GM21576 (cell line): ENCODE measurements around the gene PPIE.

Experiments used
- ATAC-seq: cut with Tn5 transposase; IDR thresholded peaks from one replicate; pipeline ENCODE4 v1.9.1; 2021; ENCODE audit warnings: mild to moderate bottlenecking, moderate library complexity; ENCODE audit not compliant: unreplicated experiment

Gene PPIE

DNA sequence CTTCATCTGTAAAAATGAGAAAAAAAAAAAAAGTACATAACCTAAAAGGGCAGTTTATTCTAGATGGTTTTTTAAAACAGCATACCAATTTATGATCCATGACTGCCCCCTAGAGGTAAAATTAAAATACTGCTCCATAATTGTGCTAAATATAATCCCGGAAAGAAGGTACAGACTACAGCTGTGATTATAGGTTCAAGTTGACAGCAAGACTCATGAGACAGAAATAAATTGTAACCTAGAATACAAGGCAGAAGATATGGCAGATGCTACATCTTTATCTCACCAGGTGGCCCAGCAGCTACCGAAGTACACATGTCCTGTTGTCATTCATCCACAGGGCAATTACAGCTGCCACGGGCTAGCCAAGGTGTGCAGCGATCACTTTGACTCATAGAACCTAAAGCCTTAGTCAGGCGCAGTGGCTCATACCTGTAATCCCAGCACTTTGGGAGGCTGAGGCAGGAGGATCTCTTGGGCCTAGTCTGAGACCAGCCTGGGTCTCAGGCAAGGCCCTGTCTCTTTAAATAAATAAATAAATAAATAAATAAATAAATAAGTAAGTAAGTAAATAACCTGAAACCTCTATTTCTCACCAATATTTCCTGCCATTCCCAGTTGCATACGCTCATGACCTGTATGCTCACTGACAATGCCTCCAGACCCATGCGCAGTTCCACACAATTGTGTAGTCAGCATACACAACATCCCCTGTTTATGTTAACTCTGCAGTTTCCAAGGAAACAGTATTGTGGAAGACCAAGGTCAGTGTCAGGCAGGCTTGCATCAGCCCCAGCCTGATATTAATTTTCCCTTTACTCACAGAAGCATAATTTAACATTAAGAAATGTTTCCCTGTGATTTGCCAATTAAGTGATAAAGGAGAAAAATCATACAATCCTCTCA lies 18.3 kb upstream of the PPIE start:
- no peak for ATAC-seq

DNA sequence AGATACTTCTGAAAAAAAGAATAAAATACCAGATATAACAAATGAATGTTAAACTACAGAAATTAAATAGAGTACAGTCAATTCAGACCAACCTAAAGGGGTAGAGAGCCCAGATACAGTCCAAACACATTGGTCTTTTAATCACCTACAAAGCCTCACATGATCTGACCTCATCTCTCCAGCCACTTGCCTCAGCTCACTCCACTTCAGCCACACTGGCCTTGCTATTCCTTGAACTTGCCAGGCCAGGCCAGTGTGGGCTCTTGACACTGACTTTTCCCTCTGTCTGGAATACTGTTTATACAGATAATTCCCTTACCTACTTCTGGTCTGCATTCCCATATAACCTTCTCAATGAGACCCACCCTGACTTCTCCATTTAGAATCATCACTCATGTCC lies 17.0 kb upstream of the PPIE start:
- ATAC-seq, result no peak

DNA sequence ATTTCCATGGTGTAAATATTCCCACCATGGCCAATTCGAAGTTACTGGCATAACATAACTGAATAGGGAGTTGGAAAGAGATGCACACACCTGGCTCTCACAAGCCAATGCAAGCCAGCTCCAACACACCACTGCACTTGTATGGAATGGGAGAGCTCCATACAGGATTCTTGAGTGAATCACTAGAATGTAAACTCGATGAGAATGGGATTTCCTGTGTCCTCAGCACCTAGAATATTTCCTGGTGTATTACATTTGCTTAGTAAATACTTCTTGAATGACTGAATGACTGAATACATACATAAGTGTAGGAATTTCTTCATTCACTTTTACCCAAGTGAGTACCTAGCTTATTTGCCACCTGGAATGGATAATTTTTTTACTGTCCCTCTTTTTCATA lies 16.2 kb upstream of the PPIE start:
- no peak for ATAC-seq

DNA sequence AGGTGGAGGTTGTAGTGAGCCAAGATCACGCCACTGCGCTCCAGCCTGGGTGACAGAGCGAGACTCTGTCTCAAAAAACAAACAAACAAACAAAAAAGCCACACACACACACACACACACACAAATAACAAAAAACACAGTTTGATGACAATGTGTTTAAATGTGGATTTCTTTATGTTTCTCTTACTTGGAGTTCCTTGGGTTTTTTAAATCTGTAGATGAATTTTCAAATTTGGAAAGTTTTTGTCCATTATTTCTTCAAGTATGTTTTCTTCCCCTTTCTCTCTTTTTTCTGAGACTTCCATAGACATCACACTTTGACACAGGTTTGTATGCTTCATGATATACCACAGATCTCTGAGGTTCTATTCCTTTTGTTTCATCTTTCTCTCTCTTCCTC lies 12.1 kb upstream of the PPIE start:
- ATAC-seq, result no peak

DNA sequence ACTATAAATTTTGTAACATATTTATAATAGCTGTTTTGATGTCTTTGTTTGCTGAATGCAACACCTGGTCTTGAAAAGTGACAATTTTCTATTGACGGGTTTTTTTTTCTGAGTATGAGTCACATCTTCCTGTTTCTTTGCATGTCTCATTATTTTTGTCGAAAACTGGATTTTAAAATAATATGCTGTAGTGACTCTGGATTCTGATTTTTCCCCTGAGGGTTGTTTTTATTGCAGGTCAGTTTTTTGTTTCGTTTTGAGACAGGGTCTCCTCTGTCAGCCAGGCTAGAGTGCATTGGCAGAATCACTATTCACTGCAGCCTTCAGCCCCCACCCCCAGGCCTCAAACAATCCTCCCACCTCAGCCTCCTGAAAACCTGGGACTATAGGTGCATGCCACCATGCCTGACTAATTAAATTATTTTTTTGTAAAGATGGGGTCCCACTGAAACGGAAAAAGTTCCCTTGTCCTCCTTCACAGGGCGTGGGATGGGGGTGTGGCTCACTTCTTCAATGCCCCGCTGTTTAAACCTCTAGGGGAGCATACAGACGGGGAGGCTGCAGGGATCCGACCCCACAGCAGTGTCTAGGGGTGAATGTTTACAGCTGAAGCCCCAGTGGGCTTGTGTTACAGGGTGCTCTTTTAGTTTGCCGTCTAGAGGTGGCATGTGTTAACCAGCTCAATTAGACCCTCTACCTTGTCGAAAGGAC lies 11.3 kb upstream of the PPIE start:
- no peak for ATAC-seq

DNA sequence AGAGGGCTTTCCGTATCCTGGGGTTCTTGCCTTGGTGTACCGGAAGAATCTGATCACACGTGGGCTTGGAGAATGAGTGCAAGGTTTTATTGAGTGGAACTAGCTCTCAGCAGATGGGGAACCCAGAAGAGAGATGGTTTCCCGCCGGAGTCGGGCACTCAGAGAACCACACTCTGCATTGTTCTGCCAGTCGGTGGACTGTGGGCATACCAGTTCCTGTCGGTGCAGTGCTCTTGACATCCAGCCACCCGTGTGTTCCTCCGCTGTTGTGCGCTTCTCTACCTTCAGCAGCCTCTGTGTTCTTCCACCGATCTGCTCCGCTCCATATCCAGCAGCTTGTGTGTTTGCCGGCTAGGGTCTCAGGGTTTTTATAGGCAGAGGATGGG lies 10.8 kb upstream of the PPIE start:
- no peak for ATAC-seq

DNA sequence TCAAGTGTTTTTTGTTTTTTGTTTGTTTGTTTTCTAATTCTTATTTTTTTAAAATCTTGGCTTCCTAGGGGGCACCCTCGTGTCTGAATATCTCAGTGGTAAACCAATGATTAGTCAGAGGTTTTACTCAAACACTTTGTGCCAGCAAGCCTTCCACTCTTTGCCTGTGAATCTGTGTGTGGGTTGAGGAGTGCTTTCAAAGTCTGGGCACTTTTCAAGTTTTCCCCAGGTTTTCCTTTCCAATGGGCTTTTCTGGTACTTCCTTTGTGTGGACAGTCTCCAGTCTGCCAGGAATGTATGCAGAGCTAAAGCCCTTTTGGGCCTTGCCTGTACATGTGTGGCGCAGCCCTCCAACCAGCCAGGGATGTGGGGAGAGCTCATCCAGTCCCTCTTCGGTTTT lies 9.7 kb upstream of the PPIE start:
- ATAC-seq, result no peak

DNA sequence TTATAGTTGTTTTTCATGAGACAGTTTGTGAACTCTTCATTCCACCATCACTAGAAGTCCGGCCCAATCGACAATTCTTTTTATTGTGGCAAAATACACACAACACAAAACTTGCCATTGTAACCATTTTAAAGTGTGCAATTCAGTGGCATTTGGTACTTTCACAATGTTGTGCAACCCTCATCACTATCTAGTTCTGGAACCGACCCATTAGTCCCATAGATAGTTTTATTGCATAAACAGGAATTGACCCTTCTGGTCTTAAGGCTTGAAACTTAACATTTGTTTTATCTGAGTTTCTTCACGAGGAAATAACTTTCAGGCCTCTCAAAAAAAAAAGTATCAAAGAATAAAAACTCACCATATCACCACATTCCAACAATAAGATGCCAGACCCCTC lies 8.8 kb upstream of the PPIE start:
- ATAC-seq, result no peak

DNA sequence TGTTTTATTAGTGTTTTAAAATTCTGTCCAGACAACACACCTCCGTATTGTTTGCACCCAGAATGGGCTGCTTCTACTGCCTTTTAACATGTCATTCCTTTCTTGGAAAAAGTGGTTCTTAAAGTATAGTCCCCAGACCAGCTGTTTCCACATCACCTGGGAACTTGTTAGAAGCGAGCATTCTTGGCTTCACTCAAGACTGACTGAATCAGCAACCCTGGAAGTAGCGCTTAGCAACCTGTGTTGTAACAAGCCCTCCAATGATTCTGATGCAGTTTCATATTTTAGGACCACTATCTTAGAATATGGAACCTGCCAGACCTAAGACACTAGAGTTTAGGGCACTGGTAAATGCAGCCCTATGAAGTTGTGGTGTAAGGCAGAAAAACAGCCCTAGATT lies 6.0 kb upstream of the PPIE start:
- ATAC-seq, result no peak

DNA sequence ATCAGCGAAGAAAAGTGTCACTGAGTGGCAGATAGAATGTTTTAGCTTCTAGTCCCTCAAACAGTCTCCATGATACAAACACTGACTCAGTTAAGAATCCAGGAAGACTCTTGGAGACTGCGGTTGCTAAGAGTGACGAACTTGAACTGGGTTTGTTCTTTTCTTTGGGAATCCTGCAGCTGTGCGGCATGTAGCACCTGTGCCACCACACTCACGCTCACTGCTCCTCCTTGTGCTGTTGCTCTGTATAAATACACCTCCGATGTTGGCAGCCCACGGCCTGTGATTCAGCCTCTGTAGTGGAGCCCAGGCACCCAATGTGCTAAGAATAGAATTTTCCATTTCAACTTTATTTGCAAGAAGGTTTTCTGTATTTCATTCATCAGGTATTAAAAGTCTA lies 5.5 kb upstream of the PPIE start:
- no peak for ATAC-seq

DNA sequence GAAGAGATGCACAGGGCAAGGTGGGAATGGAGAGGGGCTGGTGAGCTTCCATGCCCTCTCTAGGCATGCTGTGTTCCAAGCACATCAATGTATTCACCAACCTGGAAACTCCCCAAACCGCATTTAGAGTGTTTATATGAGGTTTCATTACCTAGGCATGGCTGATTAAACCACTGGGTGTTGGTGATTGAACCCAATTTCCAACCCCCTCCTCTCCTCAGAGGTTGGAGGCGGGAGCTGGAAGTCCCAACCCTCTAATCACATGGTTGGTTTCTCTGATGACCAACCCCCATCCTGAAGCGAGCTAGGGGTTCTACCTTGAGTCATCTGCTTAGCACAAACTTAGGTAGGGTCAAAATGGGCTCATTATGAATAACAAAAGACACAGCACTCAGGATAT lies 3.0 kb upstream of the PPIE start:
- ATAC-seq, result no peak

DNA sequence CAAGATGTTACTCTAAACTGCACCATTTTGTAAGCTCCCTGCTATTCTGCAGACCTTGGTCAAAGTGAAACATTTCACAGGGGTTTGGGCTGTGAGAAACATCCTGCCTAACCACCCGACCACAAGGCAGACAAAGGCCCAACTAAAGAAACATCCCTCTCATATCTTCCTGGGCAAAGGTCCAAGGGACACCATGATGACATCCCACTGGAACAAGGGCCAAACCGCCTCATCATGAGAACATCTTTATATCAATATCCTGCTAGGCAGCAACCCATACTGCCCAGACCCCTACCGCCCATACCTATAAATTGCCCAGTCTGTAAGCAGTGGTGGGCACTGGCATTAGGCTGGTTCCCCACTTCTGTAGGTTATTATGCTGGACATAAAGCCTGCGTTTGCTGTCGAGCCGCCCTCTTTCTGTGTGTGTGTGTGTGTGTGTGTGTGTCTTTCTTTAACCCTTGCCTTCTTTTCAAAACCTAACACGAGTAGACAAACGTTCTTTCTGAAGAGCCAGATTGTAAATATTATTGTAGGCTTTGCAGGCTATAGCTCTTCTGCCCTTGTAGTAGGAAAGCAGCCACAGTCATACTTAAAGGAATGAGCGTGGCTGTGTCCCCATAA lies 1.0 kb upstream of the PPIE start:
- ATAC-seq, result no peak

DNA sequence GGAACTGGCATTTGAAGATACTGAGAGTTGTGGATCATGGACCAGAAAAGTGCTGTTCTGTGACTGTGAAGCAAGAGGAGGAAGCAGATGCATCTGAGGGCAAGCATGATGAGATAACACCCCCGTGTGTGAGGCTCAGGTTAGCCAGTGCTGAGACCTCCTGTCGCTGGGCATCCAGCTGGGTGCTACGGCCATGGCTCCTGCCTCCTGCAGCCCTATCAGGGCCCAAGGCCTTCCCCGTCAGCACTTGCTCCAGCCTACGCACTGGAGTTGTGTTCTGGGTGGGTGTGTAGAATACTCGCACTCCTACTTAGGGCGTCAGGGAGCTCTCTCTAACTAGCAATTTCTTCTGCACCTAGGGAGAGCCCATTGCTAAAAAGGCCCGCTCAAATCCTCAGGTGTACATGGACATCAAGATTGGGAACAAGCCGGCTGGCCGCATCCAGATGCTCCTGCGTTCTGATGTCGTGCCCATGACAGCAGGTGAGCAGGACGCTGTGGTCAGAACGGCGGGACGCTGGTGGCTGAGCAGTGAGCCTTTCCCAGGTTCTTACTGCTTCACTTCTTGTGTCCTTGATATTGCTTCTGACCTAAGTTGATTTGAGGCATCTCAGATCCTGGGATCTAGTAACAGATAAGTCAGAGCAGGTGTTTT lies 6.5 kb downstream of the PPIE start:
- no peak for ATAC-seq

DNA sequence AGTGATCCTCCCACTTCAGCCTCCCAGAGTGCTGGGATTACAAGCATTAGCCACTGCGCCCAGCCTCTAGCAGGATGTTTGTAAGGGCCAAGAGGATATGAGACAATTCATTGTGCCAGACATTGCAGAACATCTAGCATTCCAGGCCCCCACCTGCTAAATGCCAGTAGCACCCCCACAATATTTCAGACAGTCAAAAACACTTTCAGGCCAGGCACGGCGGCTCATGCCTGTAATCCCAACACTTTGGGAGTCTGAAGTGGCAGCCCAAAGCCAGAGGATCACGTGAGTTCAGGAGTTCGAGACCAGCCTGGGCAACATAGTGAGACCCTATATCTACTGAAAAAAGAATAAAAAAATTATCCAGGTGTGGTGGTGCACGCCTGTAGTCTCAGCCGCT lies 12.9 kb downstream of the PPIE start:
- no peak for ATAC-seq

DNA sequence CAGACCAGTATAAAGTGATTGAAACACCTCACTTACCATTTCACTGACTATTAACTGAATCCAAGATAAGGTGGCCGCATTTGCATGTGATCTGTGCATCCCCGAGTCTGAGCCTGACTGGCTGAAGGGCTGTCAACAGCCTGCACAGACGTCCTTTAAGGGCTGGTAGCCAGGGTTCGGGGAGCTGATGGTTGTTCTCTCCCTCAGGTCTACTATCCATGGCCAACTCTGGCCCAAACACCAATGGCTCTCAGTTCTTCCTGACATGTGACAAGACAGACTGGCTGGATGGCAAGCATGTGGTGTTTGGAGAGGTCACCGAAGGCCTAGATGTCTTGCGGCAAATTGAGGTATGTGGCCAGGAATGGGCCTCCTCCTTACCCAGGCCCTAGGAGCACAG lies 14.0 kb downstream of the PPIE start:
- no peak for ATAC-seq

DNA sequence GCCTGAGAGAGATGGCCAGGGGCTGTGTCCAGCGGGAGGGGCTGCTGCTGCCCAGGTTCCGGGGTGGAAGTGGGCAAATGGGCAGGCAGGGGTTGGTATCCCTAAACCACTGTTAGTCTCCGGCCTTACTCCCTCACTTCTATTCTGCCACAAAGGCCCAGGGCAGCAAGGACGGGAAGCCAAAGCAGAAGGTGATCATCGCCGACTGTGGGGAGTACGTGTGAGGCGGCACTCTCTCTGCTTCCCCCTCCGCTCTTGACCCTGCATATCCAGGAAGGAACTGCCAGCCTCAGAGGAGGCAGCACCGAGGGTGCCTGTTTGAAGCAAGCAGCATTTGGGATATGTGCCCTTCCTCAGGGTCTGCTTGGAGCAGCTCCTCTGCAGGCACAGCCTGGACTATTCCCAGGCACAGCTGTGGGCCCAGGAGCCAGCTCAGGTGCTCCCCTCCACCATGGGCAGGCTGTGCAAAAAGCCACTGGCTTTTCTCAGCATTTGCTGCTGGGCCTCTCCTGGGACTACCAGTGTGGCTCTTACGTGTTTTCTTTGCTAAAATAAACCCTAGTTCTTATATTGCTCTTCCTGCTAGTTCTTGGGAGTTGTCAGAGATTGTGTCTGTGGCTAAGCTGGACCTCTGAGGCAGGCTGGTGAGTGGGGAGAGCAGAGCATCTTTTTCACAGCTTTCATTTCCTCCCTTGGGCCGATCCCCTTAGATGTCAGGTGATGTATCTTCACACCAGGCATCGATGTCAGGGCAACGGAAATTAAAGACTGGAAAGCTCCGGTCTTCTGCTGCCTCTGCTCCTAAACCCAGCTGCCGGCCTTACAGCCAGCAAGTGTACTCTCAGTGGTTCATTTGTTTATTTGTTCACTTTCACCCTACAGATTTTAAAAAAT lies 14.7 kb downstream of the PPIE start:
- ATAC-seq, result no peak

DNA sequence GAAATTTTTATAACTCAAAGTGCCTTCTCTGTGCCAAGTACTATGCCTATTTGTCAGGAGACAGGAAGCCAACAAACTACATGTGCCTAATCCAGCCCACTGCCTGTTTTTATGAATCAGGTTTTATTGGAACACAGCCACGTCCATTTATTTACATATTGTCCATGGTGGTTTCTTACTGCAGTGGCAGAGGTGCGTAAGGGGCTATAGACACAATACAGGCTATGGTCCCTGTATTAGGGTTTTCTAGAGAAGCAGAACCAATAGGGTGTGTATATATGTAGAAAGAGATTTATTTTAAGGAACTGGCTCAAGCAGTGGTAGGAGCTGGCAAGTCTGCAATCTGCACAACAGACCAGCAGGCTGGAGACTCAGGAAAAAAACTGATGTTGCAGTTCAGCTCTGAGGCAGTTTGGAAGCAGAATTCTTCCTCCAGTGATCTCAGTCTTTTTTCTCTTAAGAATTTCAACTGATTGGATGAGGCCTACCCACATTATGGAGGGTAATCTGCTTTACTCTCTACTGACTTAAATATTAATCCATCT lies 15.4 kb downstream of the PPIE start:
- no peak for ATAC-seq

DNA sequence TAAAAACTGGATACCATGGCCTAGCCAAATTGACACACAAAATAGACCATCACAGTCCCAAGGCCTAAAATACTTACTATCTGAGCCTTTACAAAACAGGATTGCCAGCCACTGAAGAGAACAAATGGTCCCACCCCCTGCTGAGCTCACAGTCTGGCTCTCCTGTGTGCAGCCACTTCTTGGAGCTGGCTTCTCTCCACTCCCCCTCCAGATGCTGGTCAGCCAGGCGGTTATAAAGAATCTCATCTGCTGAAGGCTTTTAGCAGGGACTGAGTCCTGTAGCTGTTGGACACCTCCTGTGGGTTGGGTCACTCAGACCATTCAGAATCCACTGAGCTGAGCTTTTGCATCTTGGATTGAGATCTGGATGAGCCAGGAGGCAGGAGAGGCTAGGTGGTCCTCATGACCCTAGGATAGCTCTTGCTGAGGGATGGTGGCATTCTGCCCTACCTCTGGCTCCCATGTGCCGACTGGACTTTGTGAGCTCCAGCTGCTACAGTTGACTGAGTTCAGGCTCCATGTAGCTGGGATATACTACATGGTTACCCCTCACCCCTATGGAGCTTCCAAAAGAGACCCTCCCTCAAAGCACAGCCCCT lies 16.3 kb downstream of the PPIE start:
- no peak for ATAC-seq

DNA sequence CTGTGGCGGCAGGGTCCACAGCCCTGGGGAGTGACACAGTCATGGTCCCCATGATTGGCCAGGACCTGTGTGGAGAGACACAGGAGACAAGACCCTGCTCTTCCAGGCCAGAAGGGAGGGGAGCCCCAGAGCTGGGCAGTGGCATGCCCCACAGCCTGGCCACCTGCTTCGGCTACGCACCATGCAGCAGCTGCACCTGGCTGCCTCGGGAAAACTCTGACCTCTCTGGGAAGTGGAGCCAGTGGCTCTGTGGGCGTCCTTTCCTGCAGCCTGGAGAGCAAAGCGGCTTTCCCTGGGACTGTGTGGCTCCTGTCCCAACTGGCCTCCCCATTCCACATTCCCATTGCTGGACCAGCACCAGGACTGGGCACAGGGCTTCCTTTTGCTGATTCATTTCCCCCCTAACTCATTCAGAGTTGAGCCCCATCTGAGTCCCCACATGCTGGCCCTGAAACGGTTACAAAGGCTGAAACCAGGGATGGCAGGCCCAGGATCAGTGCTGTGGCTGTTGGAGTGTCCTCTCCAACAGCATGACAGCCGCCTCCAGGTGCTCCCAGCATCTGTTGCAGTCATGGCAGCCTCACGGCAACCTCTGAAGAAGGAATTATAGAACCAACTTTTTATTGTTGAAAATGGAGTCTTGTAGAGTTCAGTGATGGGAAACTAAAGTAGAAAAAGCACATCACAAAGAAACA lies 17.4 kb downstream of the PPIE start:
- no peak for ATAC-seq
